ENCODE measurements around the gene MNAT1.

The MNAT1 gene

GRCh38 chr14:60695327-60695726 lies 39.2 kb upstream of the MNAT1 start:
- H3F3A ChIP-seq (ENCODE audit: control insufficient read depth, insufficient read depth) = no peaks in the 10 kb centered on the region
- H3K4me1 ChIP-seq (ENCODE audit: control insufficient read depth, low read length) = no peaks in the 10 kb centered on the region
- no peaks in the 10 kb centered on the region for H3K36me3 ChIP-seq (ENCODE audit: control insufficient read depth, low read length)
- H3K9me2 ChIP-seq (replicated peaks; ENCODE audit: control insufficient read depth, low read length) = no peaks in the 10 kb centered on the region
- H3K79me2 ChIP-seq (ENCODE audit: control insufficient read depth, low read length) = no peaks in the 10 kb centered on the region
- H3K4me3 ChIP-seq (ENCODE audit: low read length) = no peak overlapping the region
- no peaks in the 10 kb centered on the region; the same call in 1 of the 2 replicates for H3K9me3 ChIP-seq (ENCODE audit: control insufficient read depth, insufficient read depth, low read length)
- no peak overlapping the region for H3K27ac ChIP-seq (ENCODE audit: low read depth, low read length)
- TF ChIP-seq CTCF (IDR thresholded peaks at IDR 0.05; ENCODE audit: low read depth, low read length, poor library complexity, severe bottlenecking) (no peak), EZH2phosphoT487 (IDR thresholded peaks at IDR 0.05; ENCODE audit: borderline replicate concordance, low read length) (no peak)
- no peaks in the 10 kb centered on the region for H4K20me1 ChIP-seq (ENCODE audit: control insufficient read depth, insufficient read depth, low read depth, low read length)
- no peaks in the 10 kb centered on the region; the same call in 1 of the 2 replicates for H3K27me3 ChIP-seq (ENCODE audit: control insufficient read depth, low read length)
- H3K4me2 ChIP-seq (ENCODE audit: low read length) = no peak overlapping the region

GRCh38 chr14:60700598-60700997 lies 34.0 kb upstream of the MNAT1 start:
- Histone ChIP-seq H3K4me3 (ENCODE audit: low read length) (no peak overlapping the region), H3K36me3 (ENCODE audit: control insufficient read depth, low read length) (no peaks in the 10 kb centered on the region), H3F3A (ENCODE audit: control insufficient read depth, insufficient read depth) (no peaks in the 10 kb centered on the region), H3K9me2 (replicated peaks; ENCODE audit: control insufficient read depth, low read length) (no peaks in the 10 kb centered on the region), H3K4me1 (ENCODE audit: control insufficient read depth, low read length) (no peaks in the 10 kb centered on the region), H3K27me3 (ENCODE audit: control insufficient read depth, low read length) (no peaks in the 10 kb centered on the region; the same call in 1 of the 2 replicates), H3K9me3 (ENCODE audit: control insufficient read depth, insufficient read depth, low read length) (no peaks in the 10 kb centered on the region; the same call in 1 of the 2 replicates), H4K20me1 (ENCODE audit: control insufficient read depth, insufficient read depth, low read depth, low read length) (no peaks in the 10 kb centered on the region), H3K79me2 (ENCODE audit: control insufficient read depth, low read length) (no peaks in the 10 kb centered on the region), H3K27ac (ENCODE audit: low read depth, low read length) (no peak overlapping the region), H3K4me2 (ENCODE audit: low read length) (no peak overlapping the region)
- TF ChIP-seq EZH2phosphoT487 (IDR thresholded peaks at IDR 0.05; ENCODE audit: borderline replicate concordance, low read length) = no peak
- TF ChIP-seq CTCF (IDR thresholded peaks at IDR 0.05; ENCODE audit: low read depth, low read length, poor library complexity, severe bottlenecking) = no peak

DNA sequence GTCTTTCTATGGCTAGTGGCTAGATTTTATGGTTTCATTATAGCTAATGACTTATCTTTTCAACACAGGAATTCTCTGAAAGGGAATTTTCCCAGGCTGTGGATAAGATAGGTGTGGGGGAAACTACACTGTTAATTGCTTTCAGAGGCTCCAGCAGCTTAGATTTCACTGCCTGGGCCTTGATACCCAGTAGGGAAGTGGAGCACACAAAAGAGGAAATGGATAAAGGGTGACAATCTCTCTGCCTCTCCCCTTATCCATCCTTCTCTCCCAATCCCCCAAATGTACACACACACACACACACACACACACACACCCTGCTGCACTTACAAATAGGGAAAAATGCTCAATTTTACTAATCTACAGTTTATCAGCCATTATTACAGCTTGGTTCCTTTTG lies 29.5 kb upstream of the MNAT1 start:
- TF ChIP-seq EZH2phosphoT487 (IDR thresholded peaks at IDR 0.05; ENCODE audit: borderline replicate concordance, low read length) (no peak), CTCF (IDR thresholded peaks at IDR 0.05; ENCODE audit: low read depth, low read length, poor library complexity, severe bottlenecking) (no peak)
- Histone ChIP-seq H3K4me1 (ENCODE audit: control insufficient read depth, low read length) (no peaks in the 10 kb centered on the region), H3K4me3 (ENCODE audit: low read length) (no peak overlapping the region), H3K27me3 (ENCODE audit: control insufficient read depth, low read length) (no peaks in the 10 kb centered on the region), H3F3A (ENCODE audit: control insufficient read depth, insufficient read depth) (no peaks in the 10 kb centered on the region), H3K27ac (ENCODE audit: low read depth, low read length) (no peak overlapping the region), H3K4me2 (ENCODE audit: low read length) (no peak overlapping the region), H3K36me3 (ENCODE audit: control insufficient read depth, low read length) (no peaks in the 10 kb centered on the region), H3K9me3 (ENCODE audit: control insufficient read depth, insufficient read depth, low read length) (no peaks in the 10 kb centered on the region), H3K79me2 (ENCODE audit: control insufficient read depth, low read length) (no peaks in the 10 kb centered on the region), H4K20me1 (ENCODE audit: control insufficient read depth, insufficient read depth, low read depth, low read length) (no peaks in the 10 kb centered on the region), H3K9me2 (replicated peaks; ENCODE audit: control insufficient read depth, low read length) (no peaks in the 10 kb centered on the region)
